Neutrophil (primary cell): ENCODE results near the gene SYT5.
"Not testable (repeated sequence)": the region's sequence is repeated elsewhere in the genome, so short reads cannot be mapped to it uniquely, and the experiment has no call there.

Experiments
- H3K27ac ChIP-seq: fragments of 200-600 bp; sonication (generic); 2 replicates; pipeline ENCODE4 v1.5.1; 2016; ENCODE audit warnings: mild to moderate bottlenecking, moderate library complexity
- H3K27me3 ChIP-seq: fragments of 200-600 bp; sonication (generic); 2 replicates; pipeline ENCODE4 v1.6.0; 2016; ENCODE audit warnings: mild to moderate bottlenecking
- H3K36me3 ChIP-seq: fragments of 200-600 bp; sonication (generic); 2 replicates; pipeline ENCODE4 v1.5.1; 2017
- H3K4me1 ChIP-seq, 2 experiments: fragments of 200-600 bp in 1 of 2; sonication (generic) in 1 of 2; 1 replicate in 1 of 2; 2 replicates in 1 of 2; pipeline versions ENCODE4 v1.5.1 to v1.6.1; 2013 to 2016; ENCODE audit warnings: low read depth in 1 of 2, low read length in 1 of 2, mild to moderate bottlenecking in 1 of 2, moderate library complexity in 1 of 2; ENCODE audit not compliant: control insufficient read depth in 1 of 2, insufficient read depth in 1 of 2
- H3K4me3 ChIP-seq, 2 experiments: fragments of 200-600 bp in 1 of 2; sonication (generic) in 1 of 2; 1 replicate in 1 of 2; 2 replicates in 1 of 2; pipeline ENCODE4 v1.5.1; 2013 to 2016; ENCODE audit warnings: low read depth in 1 of 2, low read length in 1 of 2, mild to moderate bottlenecking in 1 of 2, moderate library complexity in 1 of 2
- H3K9me3 ChIP-seq: fragments of 200-600 bp; sonication (generic); 2 replicates; pipeline ENCODE4 v1.5.1; 2016
- CTCF ChIP-seq: fragments of 200-600 bp; sonication (generic); IDR thresholded peaks from 2 replicates; pipeline ENCODE4 v1.5.1; 2016; ENCODE audit warnings: antibody characterized with exemption

The SYT5 gene

DNA sequence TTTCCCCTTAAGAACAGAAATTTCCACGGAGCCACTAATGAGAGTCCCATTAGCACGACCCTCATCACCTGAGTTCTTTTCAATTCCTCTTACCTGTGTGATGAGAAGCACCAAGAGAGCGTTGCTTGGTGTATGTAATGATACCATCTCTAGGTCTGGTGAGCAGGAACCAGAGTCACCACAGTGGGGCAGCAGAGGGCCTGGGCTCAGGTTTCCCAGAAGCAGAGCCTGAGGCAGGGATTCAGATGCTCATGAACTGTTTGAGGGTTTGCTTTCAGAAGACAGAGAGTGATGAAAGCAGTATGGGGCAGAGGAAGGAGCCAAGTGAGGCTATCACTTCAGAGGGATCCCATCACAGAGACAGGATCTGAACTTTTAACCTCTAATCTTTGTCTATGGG is 32.4 kb upstream of the SYT5 start:
- TF ChIP-seq CTCF, result peak; percentile 42
- H3K4me3 ChIP-seq, result no peak overlapping the region
- peaks cover 46% of the 10 kb centered on the region for H3K27me3 ChIP-seq
- H3K36me3 ChIP-seq, result no peaks in the 10 kb centered on the region
- H3K9me3 ChIP-seq, result no peaks in the 10 kb centered on the region
- H3K4me1 ChIP-seq, result peaks cover 0 to 8% of the 10 kb centered on the region in 2 experiments
- H3K27ac ChIP-seq, result no peak overlapping the region

GRCh38 chr19:55209693-55210472 is 29.8 kb upstream of the SYT5 start:
- Histone ChIP-seq H3K4me3 (no peak overlapping the region), H3K4me1 (no peaks in the 10 kb centered on the region), H3K36me3 (no peaks in the 10 kb centered on the region), H3K27me3 (peaks cover 43% of the 10 kb centered on the region), H3K9me3 (no peaks in the 10 kb centered on the region), H3K27ac (no peak overlapping the region)
- no peak for TF ChIP-seq CTCF

- Histone ChIP-seq H3K4me1 (no peaks in the 10 kb centered on the region), H3K4me3 (no peak within 1 kb of the TSS), H3K36me3 (no peaks in the 10 kb centered on the region), H3K9me3 (no peaks in the 10 kb centered on the region), H3K27ac (no peak within 1 kb of the TSS), H3K27me3 (peaks cover 46% of the 10 kb centered on the region)
- TF ChIP-seq CTCF, result no peak
Measured at GRCh38 chr19:55208880-55209692, 29.0 kb upstream of the SYT5 start, which contains the start of gene PTPRH. Gene PTPRH (minus strand): TSS chr19:55209501. CDS start chr19:55209433, 68 bp downstream.

- H3K36me3 ChIP-seq, result no peaks in the 10 kb centered on the region
- TF ChIP-seq CTCF, result no peak
- H3K9me3 ChIP-seq, result no peaks in the 10 kb centered on the region
- H3K4me1 ChIP-seq, result no peaks in the 10 kb centered on the region
- no peak overlapping the region for H3K27ac ChIP-seq
- peaks cover 59% of the 10 kb centered on the region for H3K27me3 ChIP-seq
- H3K4me3 ChIP-seq, result no peak overlapping the region
Measured at GRCh38 chr19:55206664-55207500, 26.8 kb upstream of the SYT5 start.

DNA sequence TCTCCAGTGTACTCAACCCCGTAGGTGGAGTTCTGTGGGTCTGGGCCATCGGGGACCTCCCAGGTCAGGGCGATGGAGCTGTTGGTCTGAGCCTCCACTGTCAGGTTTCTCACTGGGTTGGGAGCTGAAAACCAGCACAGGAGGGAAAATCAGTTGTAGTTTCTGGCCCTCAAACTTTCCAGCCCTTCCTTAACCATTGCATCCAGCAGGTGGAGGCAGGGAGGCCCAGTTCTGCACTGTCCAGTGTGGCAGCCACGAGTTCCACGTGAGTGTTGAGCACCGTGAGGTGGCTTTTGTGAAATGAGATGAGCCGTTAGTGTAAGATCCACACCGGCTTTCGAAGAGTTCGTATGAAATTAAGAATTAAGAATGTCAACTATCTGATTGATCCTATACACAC is 22.1 kb upstream of the SYT5 start:
- not testable (repeated sequence) for H3K4me1 ChIP-seq, H3K27ac ChIP-seq, H3K36me3 ChIP-seq, H3K4me3 ChIP-seq, H3K9me3 ChIP-seq
- peaks cover 54% of the 10 kb centered on the region for H3K27me3 ChIP-seq
